SK-N-SH treated with all-trans-retinoic acid at 6 μM for 48 hours (cell line): Measurements from ENCODE around the gene CTIF.
A peak's percentile ranks its signal among the peaks of the same experiment; 100 is the strongest.

Source experiments
- ATAC-seq: fragments of 200-7000 bp; cut with Tn5 transposase; 3 replicates; pipeline ENCODE4 v1.9.1; 2020; ENCODE audit warnings: mild to moderate bottlenecking, moderate library complexity
- ARNTL ChIP-seq: fragments of 450-650 bp; formaldehyde crosslinking; IDR thresholded peaks from 2 replicates; pipeline ENCODE4 v1.5.0; 2020; ENCODE audit warnings: low read depth, mild to moderate bottlenecking, moderate library complexity, borderline replicate concordance
- BACH2 ChIP-seq: fragments of 250-450 bp; sonication (Bioruptor Pico); IDR thresholded peaks from 2 replicates; pipeline ENCODE4 v1.9.0; 2021; ENCODE audit warnings: mild to moderate bottlenecking, borderline replicate concordance
- CSDC2 ChIP-seq: fragments of 250-450 bp; sonication (Bioruptor Pico); IDR thresholded peaks from 2 replicates; pipeline ENCODE4 v1.5.0; 2020; ENCODE audit warnings: mild to moderate bottlenecking, moderate library complexity
- ESRRG ChIP-seq: fragments of 250-450 bp; sonication (Bioruptor Pico); IDR thresholded peaks from 2 replicates; pipeline ENCODE4 v1.6.1; 2021; ENCODE audit warnings: mild to moderate bottlenecking
- GLIS3 ChIP-seq: fragments of 250-450 bp; sonication (Bioruptor Pico); IDR thresholded peaks from 2 replicates; pipeline ENCODE4 v1.5.0; 2020; ENCODE audit warnings: mild to moderate bottlenecking, moderate library complexity
- ISL1 ChIP-seq: fragments of 250-450 bp; sonication (Bioruptor Pico); IDR thresholded peaks from 2 replicates; pipeline ENCODE4 v2.1.2; 2022; ENCODE audit warnings: mild to moderate bottlenecking, moderate library complexity
- OSR1 ChIP-seq: fragments of 250-450 bp; sonication (Bioruptor Pico); IDR thresholded peaks from 2 replicates; pipeline ENCODE4 v1.8.0; 2022; ENCODE audit warnings: moderate library complexity, mild to moderate bottlenecking, inconsistent platforms
- PPARA ChIP-seq: fragments of 250-450 bp; sonication (Bioruptor Pico); IDR thresholded peaks from 2 replicates; pipeline ENCODE4 v1.5.0; 2020; ENCODE audit warnings: mild to moderate bottlenecking, borderline replicate concordance
- RARB ChIP-seq: fragments of 250-450 bp; sonication (Bioruptor Pico); IDR thresholded peaks from 2 replicates; pipeline ENCODE4 v1.8.0; 2021; ENCODE audit warnings: mild to moderate bottlenecking, moderate library complexity
- SNAI2 ChIP-seq: fragments of 250-450 bp; sonication (Bioruptor Pico); IDR thresholded peaks from 2 replicates; pipeline ENCODE4 v1.5.0; 2020; ENCODE audit warnings: mild to moderate bottlenecking, moderate library complexity
- TCF4 ChIP-seq: fragments of 250-450 bp; sonication (Bioruptor Pico); IDR thresholded peaks from 2 replicates; pipeline ENCODE4 v1.8.0; 2021; ENCODE audit warnings: mild to moderate bottlenecking, moderate library complexity, borderline replicate concordance
- TOX ChIP-seq: fragments of 250-450 bp; sonication (Bioruptor Pico); IDR thresholded peaks from 2 replicates; pipeline ENCODE4 v1.8.0; 2021; ENCODE audit warnings: mild to moderate bottlenecking, moderate library complexity, borderline replicate concordance
- ZC3H10 ChIP-seq: fragments of 250-450 bp; sonication (Bioruptor Pico); IDR thresholded peaks from 2 replicates; pipeline ENCODE4 v1.5.1; 2021; ENCODE audit warnings: mild to moderate bottlenecking, moderate library complexity
- ZFP3 ChIP-seq: fragments of 250-450 bp; sonication (Bioruptor Pico); IDR thresholded peaks from 2 replicates; pipeline ENCODE4 v1.5.0; 2020; ENCODE audit warnings: mild to moderate bottlenecking, moderate library complexity
- ZFP30 ChIP-seq: fragments of 450-650 bp; formaldehyde crosslinking; IDR thresholded peaks from 2 replicates; pipeline ENCODE4 v1.5.0; 2022; ENCODE audit warnings: mild to moderate bottlenecking, moderate library complexity
- ZNF565 ChIP-seq: fragments of 450-650 bp; formaldehyde crosslinking; conservative IDR thresholded peaks from 2 replicates; pipeline ENCODE4 v1.5.0; 2020; ENCODE audit warnings: low read depth, mild to moderate bottlenecking, moderate library complexity
- ZNF70 ChIP-seq: fragments of 450-650 bp; formaldehyde crosslinking; IDR thresholded peaks from 2 replicates; pipeline ENCODE4 v1.5.0; 2020; ENCODE audit warnings: mild to moderate bottlenecking, moderate library complexity
- ZNF8 ChIP-seq: fragments of 450-650 bp; formaldehyde crosslinking; IDR thresholded peaks from 2 replicates; pipeline ENCODE4 v1.5.0; 2020; ENCODE audit warnings: mild to moderate bottlenecking, moderate library complexity
- TF ChIP-seq, protein P1 (sequence below): fragments of 250-450 bp; sonication (Bioruptor Pico); IDR thresholded peaks from 2 replicates; pipeline ENCODE4 v1.5.1; 2021; ENCODE audit warnings: mild to moderate bottlenecking, moderate library complexity
- TF ChIP-seq, protein P2 (sequence below): fragments of 250-450 bp; sonication (Bioruptor Pico); IDR thresholded peaks from 2 replicates; pipeline ENCODE4 v1.5.0; 2020; ENCODE audit warnings: mild to moderate bottlenecking, moderate library complexity
- TF ChIP-seq, protein P3 (sequence below): fragments of 250-450 bp; sonication (Bioruptor Pico); IDR thresholded peaks from 2 replicates; pipeline ENCODE4 v1.5.1; 2020; ENCODE audit warnings: low read depth, mild to moderate bottlenecking, moderate library complexity
- TF ChIP-seq, protein P4 (sequence below): fragments of 250-450 bp; sonication (Bioruptor Pico); IDR thresholded peaks from 2 replicates; pipeline ENCODE4 v1.8.0; 2021; ENCODE audit warnings: low read depth, mild to moderate bottlenecking, moderate library complexity, borderline replicate concordance

Gene CTIF

DNA sequence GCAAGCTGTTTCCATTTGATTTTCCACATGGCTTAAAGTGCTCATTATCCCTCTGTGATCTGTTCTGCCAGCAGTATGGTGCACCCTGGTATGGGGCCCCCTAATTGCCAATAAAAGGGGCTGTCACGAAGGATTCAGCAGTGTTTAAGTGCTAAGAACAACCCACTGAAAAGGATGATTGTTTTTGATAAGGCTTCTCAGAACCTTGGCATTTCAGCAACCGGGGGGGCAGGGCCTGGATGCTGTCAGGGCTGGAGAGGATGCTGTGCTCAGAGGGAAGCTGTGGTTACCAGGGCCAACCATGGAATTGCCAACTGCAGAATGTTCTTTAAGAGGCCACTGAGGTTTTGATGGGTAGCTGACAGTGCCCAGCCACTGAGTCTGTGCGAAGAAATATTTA, 117.8 kb downstream of the CTIF start:
- TF ChIP-seq ISL1: peak; percentile 51
- TF ChIP-seq TOX: no peak
- ATAC-seq: peak; percentile 67

DNA sequence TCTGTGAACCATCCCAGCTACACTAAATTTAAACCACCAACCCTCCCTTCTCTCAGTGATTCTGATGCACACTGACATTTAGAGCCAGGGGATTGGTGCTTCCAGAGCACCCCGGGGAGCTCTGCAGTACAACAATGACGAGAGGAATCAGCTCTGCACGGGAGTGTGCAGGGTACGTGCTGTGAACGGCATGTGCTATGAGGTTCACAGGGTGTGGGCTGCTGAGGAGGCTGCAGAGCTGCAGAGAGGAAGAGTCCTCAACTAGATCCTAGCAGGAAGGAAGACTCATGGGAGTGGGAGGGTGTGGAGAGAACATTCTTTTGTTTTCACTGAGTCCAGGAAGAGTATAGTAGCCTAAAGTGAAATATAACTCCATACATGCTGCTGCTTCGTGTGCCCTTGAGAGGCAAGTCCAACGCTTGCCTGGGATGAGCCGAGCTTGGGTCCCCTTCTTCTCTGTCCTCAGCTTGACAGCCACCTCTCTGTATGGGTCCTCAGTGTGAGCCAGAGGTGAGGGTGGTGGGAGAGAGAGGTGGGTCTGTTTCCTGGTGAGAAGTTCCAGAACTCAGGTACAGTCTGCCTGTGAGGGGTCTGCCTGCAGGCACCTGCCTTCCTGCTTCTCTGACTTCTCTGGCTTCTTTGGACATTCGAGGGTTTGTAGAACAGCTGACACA, 118.8 kb downstream of the CTIF start:
- TF ChIP-seq GLIS3: no peak
- no peak for TF ChIP-seq OSR1 (CRISPR knock-in tag)
- TF ChIP-seq ZNF565: no peak
- TF ChIP-seq RARB (CRISPR knock-in tag): no peak
- no peak for TF ChIP-seq PPARA (CRISPR knock-in tag)
- no peak for TF ChIP-seq ZNF8 (CRISPR knock-in tag)
- no peak for TF ChIP-seq ARNTL
- no peak for TF ChIP-seq TCF4 (CRISPR knock-in tag)
- no peak for TF ChIP-seq CSDC2 (CRISPR knock-in tag)
- no peak for TF ChIP-seq ZFP3 (CRISPR knock-in tag)
- TF ChIP-seq ZNF70 (CRISPR knock-in tag): no peak
- TF ChIP-seq, protein P1, sequence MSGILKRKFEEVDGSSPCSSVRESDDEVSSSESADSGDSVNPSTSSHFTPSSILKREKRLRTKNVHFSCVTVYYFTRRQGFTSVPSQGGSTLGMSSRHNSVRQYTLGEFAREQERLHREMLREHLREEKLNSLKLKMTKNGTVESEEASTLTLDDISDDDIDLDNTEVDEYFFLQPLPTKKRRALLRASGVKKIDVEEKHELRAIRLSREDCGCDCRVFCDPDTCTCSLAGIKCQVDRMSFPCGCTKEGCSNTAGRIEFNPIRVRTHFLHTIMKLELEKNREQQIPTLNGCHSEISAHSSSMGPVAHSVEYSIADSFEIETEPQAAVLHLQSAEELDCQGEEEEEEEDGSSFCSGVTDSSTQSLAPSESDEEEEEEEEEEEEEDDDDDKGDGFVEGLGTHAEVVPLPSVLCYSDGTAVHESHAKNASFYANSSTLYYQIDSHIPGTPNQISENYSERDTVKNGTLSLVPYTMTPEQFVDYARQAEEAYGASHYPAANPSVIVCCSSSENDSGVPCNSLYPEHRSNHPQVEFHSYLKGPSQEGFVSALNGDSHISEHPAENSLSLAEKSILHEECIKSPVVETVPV (CRISPR knock-in tag): no peak
- no peak for TF ChIP-seq BACH2
- no peak for TF ChIP-seq ISL1
- no peak for TF ChIP-seq SNAI2 (CRISPR knock-in tag)
- no peak for TF ChIP-seq ZC3H10 (CRISPR knock-in tag)
- TF ChIP-seq ZFP30 (CRISPR knock-in tag): no peak
- TF ChIP-seq, protein P2, sequence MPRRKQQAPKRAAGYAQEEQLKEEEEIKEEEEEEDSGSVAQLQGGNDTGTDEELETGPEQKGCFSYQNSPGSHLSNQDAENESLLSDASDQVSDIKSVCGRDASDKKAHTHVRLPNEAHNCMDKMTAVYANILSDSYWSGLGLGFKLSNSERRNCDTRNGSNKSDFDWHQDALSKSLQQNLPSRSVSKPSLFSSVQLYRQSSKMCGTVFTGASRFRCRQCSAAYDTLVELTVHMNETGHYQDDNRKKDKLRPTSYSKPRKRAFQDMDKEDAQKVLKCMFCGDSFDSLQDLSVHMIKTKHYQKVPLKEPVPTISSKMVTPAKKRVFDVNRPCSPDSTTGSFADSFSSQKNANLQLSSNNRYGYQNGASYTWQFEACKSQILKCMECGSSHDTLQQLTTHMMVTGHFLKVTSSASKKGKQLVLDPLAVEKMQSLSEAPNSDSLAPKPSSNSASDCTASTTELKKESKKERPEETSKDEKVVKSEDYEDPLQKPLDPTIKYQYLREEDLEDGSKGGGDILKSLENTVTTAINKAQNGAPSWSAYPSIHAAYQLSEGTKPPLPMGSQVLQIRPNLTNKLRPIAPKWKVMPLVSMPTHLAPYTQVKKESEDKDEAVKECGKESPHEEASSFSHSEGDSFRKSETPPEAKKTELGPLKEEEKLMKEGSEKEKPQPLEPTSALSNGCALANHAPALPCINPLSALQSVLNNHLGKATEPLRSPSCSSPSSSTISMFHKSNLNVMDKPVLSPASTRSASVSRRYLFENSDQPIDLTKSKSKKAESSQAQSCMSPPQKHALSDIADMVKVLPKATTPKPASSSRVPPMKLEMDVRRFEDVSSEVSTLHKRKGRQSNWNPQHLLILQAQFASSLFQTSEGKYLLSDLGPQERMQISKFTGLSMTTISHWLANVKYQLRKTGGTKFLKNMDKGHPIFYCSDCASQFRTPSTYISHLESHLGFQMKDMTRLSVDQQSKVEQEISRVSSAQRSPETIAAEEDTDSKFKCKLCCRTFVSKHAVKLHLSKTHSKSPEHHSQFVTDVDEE (CRISPR knock-in tag): no peak
- no peak for ATAC-seq

DNA sequence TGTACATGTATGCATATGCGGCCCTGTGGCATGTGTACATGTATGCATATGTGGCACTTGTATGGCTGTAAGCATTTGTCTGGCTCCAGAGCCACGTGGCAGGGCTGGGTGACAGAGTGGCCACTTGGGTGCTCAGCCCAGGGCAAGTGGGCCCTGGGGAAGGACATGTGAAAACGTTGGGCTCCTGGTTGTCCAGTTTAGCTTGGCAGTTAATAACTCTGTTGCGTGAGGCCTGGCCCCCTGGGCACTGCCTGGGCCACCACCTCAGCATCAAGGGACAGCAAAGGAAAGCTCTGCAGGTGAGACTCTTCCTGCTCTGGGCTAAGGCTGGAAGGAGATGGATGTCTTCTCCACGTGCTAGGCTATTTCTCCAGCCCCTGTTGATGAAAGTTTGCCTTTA, 119.9 kb downstream of the CTIF start:
- TF ChIP-seq, protein P3, sequence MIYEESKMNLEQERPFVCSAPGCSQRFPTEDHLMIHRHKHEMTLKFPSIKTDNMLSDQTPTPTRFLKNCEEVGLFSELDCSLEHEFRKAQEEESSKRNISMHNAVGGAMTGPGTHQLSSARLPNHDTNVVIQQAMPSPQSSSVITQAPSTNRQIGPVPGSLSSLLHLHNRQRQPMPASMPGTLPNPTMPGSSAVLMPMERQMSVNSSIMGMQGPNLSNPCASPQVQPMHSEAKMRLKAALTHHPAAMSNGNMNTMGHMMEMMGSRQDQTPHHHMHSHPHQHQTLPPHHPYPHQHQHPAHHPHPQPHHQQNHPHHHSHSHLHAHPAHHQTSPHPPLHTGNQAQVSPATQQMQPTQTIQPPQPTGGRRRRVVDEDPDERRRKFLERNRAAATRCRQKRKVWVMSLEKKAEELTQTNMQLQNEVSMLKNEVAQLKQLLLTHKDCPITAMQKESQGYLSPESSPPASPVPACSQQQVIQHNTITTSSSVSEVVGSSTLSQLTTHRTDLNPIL (CRISPR knock-in tag): no peak
- TF ChIP-seq, protein P4, sequence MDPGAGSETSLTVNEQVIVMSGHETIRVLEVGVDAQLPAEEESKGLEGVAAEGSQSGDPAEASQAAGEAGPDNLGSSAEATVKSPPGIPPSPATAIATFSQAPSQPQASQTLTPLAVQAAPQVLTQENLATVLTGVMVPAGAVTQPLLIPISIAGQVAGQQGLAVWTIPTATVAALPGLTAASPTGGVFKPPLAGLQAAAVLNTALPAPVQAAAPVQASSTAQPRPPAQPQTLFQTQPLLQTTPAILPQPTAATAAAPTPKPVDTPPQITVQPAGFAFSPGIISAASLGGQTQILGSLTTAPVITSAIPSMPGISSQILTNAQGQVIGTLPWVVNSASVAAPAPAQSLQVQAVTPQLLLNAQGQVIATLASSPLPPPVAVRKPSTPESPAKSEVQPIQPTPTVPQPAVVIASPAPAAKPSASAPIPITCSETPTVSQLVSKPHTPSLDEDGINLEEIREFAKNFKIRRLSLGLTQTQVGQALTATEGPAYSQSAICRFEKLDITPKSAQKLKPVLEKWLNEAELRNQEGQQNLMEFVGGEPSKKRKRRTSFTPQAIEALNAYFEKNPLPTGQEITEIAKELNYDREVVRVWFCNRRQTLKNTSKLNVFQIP: no peak
- TF ChIP-seq PPARA (CRISPR knock-in tag) (no peak), ARNTL (no peak), TOX (no peak), BACH2 (no peak), TCF4 (CRISPR knock-in tag) (no peak), ZC3H10 (CRISPR knock-in tag) (no peak)
- no peak for ATAC-seq

DNA sequence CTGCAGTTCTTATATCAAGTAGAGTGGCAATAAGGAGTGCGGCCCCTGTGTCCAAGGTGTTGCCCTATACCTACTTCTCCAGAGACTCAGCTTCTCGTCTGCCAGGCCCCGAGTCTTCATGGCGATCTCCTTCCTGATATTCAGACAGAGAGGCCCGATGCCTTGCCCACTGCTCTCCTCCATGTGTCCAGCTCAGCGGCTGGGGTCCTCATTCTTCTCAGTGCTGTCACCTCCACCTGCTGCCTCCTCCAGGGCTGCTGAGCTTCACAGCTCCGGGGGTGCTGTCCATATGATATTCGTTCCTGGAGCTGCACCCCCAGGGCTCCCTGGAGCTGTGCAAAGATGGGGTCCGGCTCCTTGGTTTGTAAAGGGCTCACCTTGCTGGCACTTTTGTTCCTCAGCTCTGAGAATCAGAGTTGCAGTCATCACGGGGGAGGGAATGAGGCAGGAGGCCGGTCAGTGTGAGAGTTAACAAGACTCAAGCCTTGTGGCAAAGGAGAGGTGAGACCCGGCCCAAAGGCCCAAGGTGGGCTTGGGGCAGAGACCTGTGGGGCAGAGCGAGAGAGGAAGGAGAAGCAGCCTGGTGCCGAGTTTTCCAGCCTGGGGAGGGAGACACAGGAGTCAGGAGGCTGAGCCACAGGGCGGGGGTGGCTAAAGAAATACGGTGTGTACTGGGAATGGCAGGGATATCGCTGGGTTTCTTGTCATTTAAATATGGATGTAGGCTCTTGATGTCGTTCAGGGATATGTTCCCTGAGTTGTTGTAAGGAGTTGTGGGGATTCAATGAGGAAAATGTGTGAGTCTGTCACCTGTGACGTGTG, 120.6 kb downstream of the CTIF start:
- no peak for ATAC-seq
- TF ChIP-seq TCF4 (CRISPR knock-in tag) (no peak), TOX (no peak), ZNF8 (CRISPR knock-in tag) (no peak), ZNF70 (CRISPR knock-in tag) (no peak), PPARA (CRISPR knock-in tag) (no peak), SNAI2 (CRISPR knock-in tag) (no peak), ESRRG (CRISPR knock-in tag) (no peak), OSR1 (CRISPR knock-in tag) (no peak)
- TF ChIP-seq, protein P4: no peak
- TF ChIP-seq, protein P2 (CRISPR knock-in tag): no peak
